BLaER1 treated with 17β-estradiol and CSF1 and Interleukin-3, amounts not matched to agents 10 nM and 100 nM (cell line): ENCODE data around the gene NBPF11.
A peak's percentile ranks its signal among the peaks of the same experiment; 100 is the strongest.
"Not testable (repeated sequence)": the region's sequence is repeated elsewhere in the genome, so short reads cannot be mapped to it uniquely, and the experiment has no call there.

Source experiments
- H3K27ac ChIP-seq, 11 experiments: shearing (Covaris generic); formaldehyde crosslinking; 2 replicates each; pipeline ENCODE4 v1.8.1; 2022
- H3K27me3 ChIP-seq, 11 experiments: shearing (Covaris generic); formaldehyde crosslinking; 2 replicates each; pipeline ENCODE4 v1.8.1; 2022
- H3K36me3 ChIP-seq, 11 experiments: shearing (Covaris generic); formaldehyde crosslinking; 2 replicates each; pipeline ENCODE4 v1.8.1; 2022
- H3K4me1 ChIP-seq, 10 experiments: shearing (Covaris generic); formaldehyde crosslinking; 2 replicates each; pipeline ENCODE4 v1.8.1; 2022
- H3K4me2 ChIP-seq, 11 experiments: shearing (Covaris generic); formaldehyde crosslinking; 2 replicates each; pipeline ENCODE4 v1.8.1; 2022
- H3K4me3 ChIP-seq, 10 experiments: shearing (Covaris generic); formaldehyde crosslinking; 2 replicates each; pipeline ENCODE4 v1.8.1; 2022
- H3K9ac ChIP-seq, 11 experiments: shearing (Covaris generic); formaldehyde crosslinking; 2 replicates each; pipeline ENCODE4 v1.8.1; 2022
- H3K9me3 ChIP-seq, 11 experiments: shearing (Covaris generic); formaldehyde crosslinking; replicated peaks in 1 of 11; 2 replicates each; pipeline ENCODE4 v1.8.1; 2022
- H4K20me1 ChIP-seq, 11 experiments: shearing (Covaris generic); formaldehyde crosslinking; 2 replicates each; pipeline ENCODE4 v1.8.1; 2022
- Cebpa-rat ChIP-seq, 11 experiments: shearing (Covaris generic); IDR thresholded peaks; 2 replicates each; pipeline ENCODE4 v1.8.1; 2022

NBPF11 gene

GRCh38 chr1:148151911-148152656, at the start of gene NBPF11:
Gene NBPF11, minus strand, starts transcription at chr1:148152281. Its CDS starts 25,278 bp downstream, at chr1:148127003.
- Histone ChIP-seq H3K4me3 (peak within 1 kb of the TSS; percentile 62 to 80 (median 76)), H4K20me1 (peaks cover 0 to 35% (median 4%) of the 10 kb centered on the region in 11 experiments; a peak in 9 of 22 replicates), H3K27ac (peak within 1 kb of the TSS; percentile 52 to 81 (median 74); a peak in 21 of 22 replicates), H3K9ac (peak within 1 kb of the TSS; percentile 77 to 87 (median 84)), H3K4me2 (peak within 1 kb of the TSS; percentile 80 to 93 (median 87))
- not testable (repeated sequence) for H3K9me3 ChIP-seq, H3K36me3 ChIP-seq, H3K27me3 ChIP-seq, H3K4me1 ChIP-seq

- not testable (repeated sequence) for H3K9me3 ChIP-seq, H3K36me3 ChIP-seq, H3K4me1 ChIP-seq, H3K27ac ChIP-seq, H3K27me3 ChIP-seq, H3K9ac ChIP-seq, H3K4me2 ChIP-seq, H3K4me3 ChIP-seq, H4K20me1 ChIP-seq
These were observed 45.3 kb upstream of the NBPF11 start for GRCh38 chr1:148197396-148197795.

GRCh38 chr1:148196949-148197348, 44.9 kb upstream of the NBPF11 start:
- H3K27ac ChIP-seq, H3K4me3 ChIP-seq, H3K36me3 ChIP-seq, H3K4me1 ChIP-seq, H3K4me2 ChIP-seq, H3K9ac ChIP-seq, H4K20me1 ChIP-seq, H3K9me3 ChIP-seq, H3K27me3 ChIP-seq: not testable (repeated sequence)

GRCh38 chr1:148195115-148195514, 43.0 kb upstream of the NBPF11 start:
- H3K9ac ChIP-seq, H3K9me3 ChIP-seq, H3K4me2 ChIP-seq, H3K27ac ChIP-seq, H3K27me3 ChIP-seq, H3K4me3 ChIP-seq, H3K4me1 ChIP-seq, H4K20me1 ChIP-seq, H3K36me3 ChIP-seq: not testable (repeated sequence)

- not testable (repeated sequence) for H3K4me1 ChIP-seq, H3K9ac ChIP-seq, H3K27me3 ChIP-seq, H3K36me3 ChIP-seq, H3K4me2 ChIP-seq, H4K20me1 ChIP-seq, H3K9me3 ChIP-seq, H3K27ac ChIP-seq, H3K4me3 ChIP-seq
These were observed 36.7 kb upstream of the NBPF11 start for GRCh38 chr1:148188768-148189167.

GRCh38 chr1:148178682-148179081, 26.6 kb upstream of the NBPF11 start:
- not testable (repeated sequence) for H3K9ac ChIP-seq, H3K4me2 ChIP-seq, H3K27me3 ChIP-seq, H3K27ac ChIP-seq, H4K20me1 ChIP-seq, H3K9me3 ChIP-seq, H3K36me3 ChIP-seq, H3K4me1 ChIP-seq, H3K4me3 ChIP-seq

- not testable (repeated sequence) for H3K27me3 ChIP-seq, H3K9me3 ChIP-seq, H3K4me1 ChIP-seq, H3K4me2 ChIP-seq, H3K36me3 ChIP-seq, H3K4me3 ChIP-seq, H3K9ac ChIP-seq, H4K20me1 ChIP-seq, H3K27ac ChIP-seq
These were observed 23.3 kb upstream of the NBPF11 start for GRCh38 chr1:148175414-148175813.

- H3K9ac ChIP-seq, H3K4me3 ChIP-seq, H3K36me3 ChIP-seq, H4K20me1 ChIP-seq, H3K27me3 ChIP-seq, H3K9me3 ChIP-seq, H3K4me2 ChIP-seq, H3K27ac ChIP-seq, H3K4me1 ChIP-seq: not testable (repeated sequence)
These were observed 19.9 kb upstream of the NBPF11 start for GRCh38 chr1:148171995-148172394.

GRCh38 chr1:148166558-148167492, 14.7 kb upstream of the NBPF11 start:
- Histone ChIP-seq H3K27ac (0 out of 22 replicates have a peak overlapping the region, but pooled peaks of 1 of the 11 experiments have one; percentile 2), H3K9ac (no peak overlapping the region), H3K4me1 (peaks cover 10 to 23% (median 14%) of the 10 kb centered on the region in 10 experiments; a peak in 18 of 20 replicates), H3K4me3 (no peak overlapping the region), H3K36me3 (no peaks in the 10 kb centered on the region), H3K9me3 (peaks cover 0 to 6% (median 0%) of the 10 kb centered on the region in 11 experiments; a peak in 3 of 22 replicates), H4K20me1 (no peaks in the 10 kb centered on the region), H3K4me2 (peak overlapping the region; percentile 13 to 71 (median 55); a peak in 21 of 22 replicates), H3K27me3 (no peaks in the 10 kb centered on the region)
- TF ChIP-seq Cebpa-rat (IDR thresholded peaks at IDR 0.05), result no peak

- no peak overlapping the region for H3K27ac ChIP-seq
- peaks cover 0 to 30% (median 21%) of the 10 kb centered on the region in 11 experiments; a peak in 13 of 22 replicates for H3K9me3 ChIP-seq
- TF ChIP-seq Cebpa-rat (IDR thresholded peaks at IDR 0.05), result no peak
- H3K36me3 ChIP-seq, result no peaks in the 10 kb centered on the region
- no peak overlapping the region for H3K4me3 ChIP-seq
- peaks cover 10 to 21% (median 14%) of the 10 kb centered on the region in 10 experiments; a peak in 18 of 20 replicates for H3K4me1 ChIP-seq
- H3K9ac ChIP-seq, result no peak overlapping the region
- H3K27me3 ChIP-seq, result no peaks in the 10 kb centered on the region
- no peak overlapping the region for H3K4me2 ChIP-seq
- H4K20me1 ChIP-seq, result no peaks in the 10 kb centered on the region
These were observed 10.3 kb upstream of the NBPF11 start for GRCh38 chr1:148162363-148162762.
